Transverse colon (tissue), 4 donors: ENCODE results near the gene ARHGEF38.

ENCODE experiments used
- CTCF ChIP-seq, 5 experiments: fragments of 200-600 bp in 3 of 5; fragments of 450-650 bp in 2 of 5; sonication (generic) in 3 of 5; IDR thresholded peaks; 1 replicate in 2 of 5; 2 replicates in 3 of 5; pipeline ENCODE4 v1.5.1; 2016 to 2017; ENCODE audit warnings: antibody characterized with exemption in 5 of 5, inconsistent platforms in 3 of 5, mild to moderate bottlenecking in 2 of 5, moderate library complexity in 1 of 5
- EP300 ChIP-seq: sonication (generic); formaldehyde crosslinking; IDR thresholded peaks from one replicate; pipeline ENCODE4 v1.6.1; 2017; ENCODE audit warnings: antibody characterized with exemption, low read depth
- POLR2A ChIP-seq: fragments of 450-650 bp; IDR thresholded peaks from one replicate; pipeline ENCODE4 v1.6.1; 2016; ENCODE audit warnings: antibody characterized with exemption, mild to moderate bottlenecking, moderate library complexity
- POLR2AphosphoS5 ChIP-seq, 3 donors: sonication (generic); formaldehyde crosslinking; IDR thresholded peaks; one replicate each; pipeline ENCODE4 v1.6.1; 2016; ENCODE audit warnings: antibody characterized with exemption in 3 of 3

- TF ChIP-seq CTCF (IDR thresholded peaks at IDR 0.05) (no peak), POLR2AphosphoS5 (IDR thresholded peaks at IDR 0.05) (no peak), POLR2A (no peak), EP300 (no peak)
Observed at GRCh38 chr4:105710012-105710600, 157.7 kb downstream of the ARHGEF38 start.
